Measurements from ENCODE around the gene EXPH5. TPM values are rescaled to one million over a fixed set of nuclear protein-coding genes. Genes with fewer than 3 reads are reported as not detected.

Gene EXPH5
- total RNA-seq, 2 experiments from 2014 or later = 1.4 to 1.8 TPM

DNA sequence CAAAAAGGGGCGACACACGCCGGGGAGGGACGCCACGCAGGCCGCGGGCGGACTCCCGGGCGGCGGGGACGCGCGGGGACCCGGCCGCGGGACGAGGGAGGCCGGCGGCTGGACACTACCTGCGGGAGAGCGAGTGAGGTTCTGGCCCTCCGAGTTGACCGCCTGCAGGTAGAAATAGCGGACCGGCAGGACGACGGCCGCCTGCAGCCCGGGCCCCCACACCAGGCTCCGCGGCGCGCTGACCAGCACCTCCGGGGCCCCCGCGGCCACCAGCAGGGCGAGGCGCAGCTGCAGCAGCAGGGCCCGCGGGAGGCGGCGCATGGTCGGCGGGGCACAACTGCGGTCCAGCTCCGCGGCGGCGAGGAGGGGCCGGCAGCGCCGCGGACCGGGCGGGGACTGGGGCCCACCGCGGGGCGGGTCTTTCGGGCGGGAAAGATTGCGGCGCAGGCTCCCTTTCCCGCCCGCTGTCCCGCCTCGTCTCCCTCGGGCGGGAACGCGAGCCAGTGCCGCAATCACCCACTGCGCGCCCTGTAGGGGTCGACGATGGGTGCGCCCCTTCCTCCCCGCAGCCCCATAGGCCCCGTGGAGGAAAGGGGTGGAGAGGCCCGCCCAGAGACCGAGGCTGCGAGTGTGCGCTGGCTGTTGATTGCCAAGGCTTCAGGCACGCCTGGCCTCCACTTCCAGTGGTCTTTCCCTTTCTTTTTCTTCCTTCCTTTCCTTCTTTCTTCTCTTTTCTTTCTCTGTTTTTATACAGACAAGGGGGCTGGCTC, 95.3 kb downstream of the EXPH5 start, which contains the start of gene POGLUT3:
TSS of gene POGLUT3 (minus strand) at position 339 of the 770 bp plus-strand sequence. CDS start at position 321, 18 bp downstream.
- peak within 1 kb of the TSS; percentile 95 for H3K4me3 Mint-ChIP-seq
- peak within 1 kb of the TSS; percentile 99 for H3K27ac Mint-ChIP-seq
- POLR2A ChIA-PET = interaction anchor here (0.9 to 1.1 kb wide), 2 partner anchors 31 to 276 kb away, joined by 3 to 4 read pairs; partner anchors contain the start of genes ATM, C11orf65 and NPAT
- H3K36me3 Mint-ChIP-seq = peaks cover 3% of the 10 kb centered on the region
- DNase-seq = peak; percentile 54
- H3K9me3 Mint-ChIP-seq = no peaks in the 10 kb centered on the region
- CTCF ChIA-PET = no interaction called here
- H3K27me3 Mint-ChIP-seq = no peaks in the 10 kb centered on the region
- H3K4me1 Mint-ChIP-seq (ENCODE audit: low read depth) = peaks cover 16% of the 10 kb centered on the region
- intact Hi-C loops (cut with micrococcal nuclease) = loop anchor here (5.0 to 10.0 kb wide), 6 partner anchors 127 to 376 kb away; partner anchors contain the start of genes ACAT1 and DDX10

DNA sequence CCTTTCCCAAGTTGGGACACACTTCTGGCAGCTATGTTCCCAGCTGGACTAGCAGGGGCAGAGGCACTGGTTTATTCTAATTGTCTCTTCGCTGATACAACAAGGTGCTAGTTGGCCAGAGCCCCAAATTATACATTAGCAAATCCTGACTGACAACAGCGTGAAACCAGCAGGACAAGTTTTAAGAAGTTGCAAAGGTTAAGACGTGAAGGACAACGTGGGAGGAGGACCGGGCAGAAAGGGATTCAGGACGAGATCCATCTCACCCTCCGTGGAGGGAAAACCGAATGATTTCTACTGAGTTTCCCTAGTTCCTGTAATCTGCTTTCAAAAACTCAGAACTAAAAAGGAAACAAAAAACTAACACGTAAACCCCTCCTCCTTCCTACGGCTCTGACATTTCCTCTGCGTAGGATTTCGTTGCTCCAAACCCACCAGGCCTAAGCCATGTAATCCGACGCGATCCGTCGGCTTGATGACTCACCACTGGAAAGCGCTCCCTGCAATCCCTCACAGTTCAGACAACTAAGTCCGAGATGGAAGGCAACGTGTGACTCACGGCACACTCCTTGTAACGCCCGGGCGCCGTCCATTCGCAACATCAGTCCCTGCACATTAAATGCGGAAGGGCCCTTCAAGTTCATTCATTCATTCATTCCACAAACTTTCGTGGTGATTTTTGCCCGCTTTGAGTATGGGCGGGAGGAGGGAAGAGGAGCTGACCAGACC, 96.1 kb downstream of the EXPH5 start:
- Mint-ChIP-seq H3K36me3 (peaks cover 3% of the 10 kb centered on the region), H3K9me3 (no peaks in the 10 kb centered on the region), H3K27me3 (no peaks in the 10 kb centered on the region), H3K4me3 (peak overlapping the region; percentile 95), H3K4me1 (ENCODE audit: low read depth) (peaks cover 16% of the 10 kb centered on the region), H3K27ac (peak overlapping the region; percentile 99)
- DNase-seq = peak; percentile 87
- ChIA-PET POLR2A (interaction anchor here (0.9 to 1.1 kb wide), 2 partner anchors 30 to 275 kb away, joined by 3 to 4 read pairs; partner anchors contain the start of genes ATM, C11orf65 and NPAT), CTCF (no interaction called here)
- intact Hi-C loops (cut with micrococcal nuclease) = loop anchor here (1.0 to 10.0 kb wide), 9 partner anchors 30 to 375 kb away; partner anchors contain the start of genes ACAT1, ATM, C11orf65 and DDX10

DNA sequence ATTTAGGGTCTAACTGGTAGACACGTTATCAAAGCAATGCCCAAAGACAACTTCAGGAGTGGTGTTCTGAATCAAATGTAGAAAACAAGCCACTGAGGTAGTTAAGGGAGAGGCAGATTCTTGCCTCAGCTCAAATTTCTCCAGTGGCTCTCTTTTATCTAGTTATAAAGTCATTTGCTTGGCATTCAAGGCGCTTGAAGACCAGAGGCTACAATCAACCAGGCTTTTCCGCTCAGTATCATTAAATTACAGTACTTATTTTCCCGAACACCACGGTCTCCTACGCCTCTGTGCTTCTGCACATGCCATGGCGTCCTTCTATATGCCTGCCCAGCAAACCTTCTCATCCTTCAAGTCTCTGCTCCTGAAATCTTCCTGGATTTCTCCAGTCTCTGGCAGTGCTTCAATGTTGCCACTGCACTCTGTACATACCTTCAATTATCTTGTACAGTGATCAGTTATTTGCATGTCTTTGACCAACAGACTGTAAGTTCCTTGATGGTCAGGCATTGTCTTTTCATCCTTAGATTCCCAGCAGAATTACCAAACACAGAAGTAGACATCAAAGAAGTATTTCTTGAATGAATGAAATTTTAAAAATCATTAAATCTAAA, 96.8 kb downstream of the EXPH5 start:
- peak overlapping the region; percentile 99 for H3K27ac Mint-ChIP-seq

DNA sequence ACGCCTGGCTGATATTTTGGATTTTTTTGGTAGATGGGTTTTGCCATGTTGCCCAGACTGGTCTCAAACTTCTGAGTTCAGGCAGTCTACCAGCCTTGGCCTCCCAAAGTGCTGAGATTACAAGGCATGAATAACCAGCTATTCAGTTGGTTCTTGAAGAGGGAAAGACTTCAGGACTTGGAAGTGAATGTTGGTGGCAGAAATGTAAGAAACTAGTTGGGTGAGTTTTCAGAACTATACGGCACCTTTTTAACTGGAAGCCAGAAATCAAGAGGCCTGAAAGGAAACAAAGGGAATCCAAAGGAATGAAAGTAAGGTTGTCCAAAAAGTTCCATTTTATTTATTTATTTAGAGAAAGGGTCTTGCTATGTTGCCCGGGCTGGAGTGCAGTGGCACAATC, 98.2 kb downstream of the EXPH5 start:
- no peaks in the 10 kb centered on the region for H3K27me3 Mint-ChIP-seq
- POLR2A ChIA-PET = no interaction called here
- peaks cover 20% of the 10 kb centered on the region for H3K4me1 Mint-ChIP-seq (ENCODE audit: low read depth)
- no peak overlapping the region for H3K27ac Mint-ChIP-seq
- peaks cover 4% of the 10 kb centered on the region for H3K36me3 Mint-ChIP-seq
- DNase-seq = no peak
- no peak overlapping the region for H3K4me3 Mint-ChIP-seq
- CTCF ChIA-PET = interaction anchor here (1.2 kb wide), 1 partner anchor 10 kb away, joined by 4 read pairs; no protein-coding TSS in a partner anchor
- intact Hi-C loops (cut with micrococcal nuclease) = loop anchor here (5.0 to 10.0 kb wide), 6 partner anchors 129 to 373 kb away; partner anchors contain the start of genes ACAT1 and DDX10
- H3K9me3 Mint-ChIP-seq = no peaks in the 10 kb centered on the region

More for the DNA sequence above, 96.8 kb downstream of the EXPH5 start:
- Mint-ChIP-seq H3K36me3 (peaks cover 3% of the 10 kb centered on the region), H3K4me1 (ENCODE audit: low read depth) (peaks cover 20% of the 10 kb centered on the region), H3K9me3 (no peaks in the 10 kb centered on the region), H3K4me3 (peak overlapping the region; percentile 95), H3K27me3 (no peaks in the 10 kb centered on the region)
- intact Hi-C loops (cut with micrococcal nuclease) = loop anchor here (1.0 to 10.0 kb wide), 9 partner anchors 29 to 374 kb away; partner anchors contain the start of genes ACAT1, ATM, C11orf65 and DDX10
- ChIA-PET CTCF (no interaction called here), POLR2A (no interaction called here)
- DNase-seq = no peak

DNA sequence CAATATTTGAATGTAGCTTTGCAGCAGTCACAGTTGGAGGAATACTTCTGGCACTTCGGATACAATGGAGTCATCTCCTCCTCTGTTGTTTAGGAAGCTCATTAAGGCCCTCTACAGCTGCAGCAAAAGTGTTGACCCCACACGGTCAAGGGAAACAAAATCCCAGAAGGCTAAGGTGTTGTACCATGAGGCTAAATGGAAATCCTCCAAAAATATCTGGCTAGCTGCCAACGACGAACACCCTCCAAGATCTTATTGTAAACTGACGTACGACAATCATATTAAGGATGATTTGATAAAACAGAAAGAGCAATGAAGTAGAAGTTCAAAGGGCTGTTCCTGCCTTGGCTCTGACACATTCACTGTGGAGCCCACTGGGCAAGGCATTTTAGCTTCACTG, 99.4 kb downstream of the EXPH5 start:
- no peak for DNase-seq
- Mint-ChIP-seq H3K36me3 (peaks cover 5% of the 10 kb centered on the region), H3K9me3 (no peaks in the 10 kb centered on the region), H3K27ac (no peak overlapping the region), H3K27me3 (no peaks in the 10 kb centered on the region), H3K4me3 (no peak overlapping the region), H3K4me1 (ENCODE audit: low read depth) (peaks cover 20% of the 10 kb centered on the region)
- ChIA-PET POLR2A (no interaction called here), CTCF (no interaction called here)
- intact Hi-C loops (cut with micrococcal nuclease) = loop anchor here (10.0 kb wide), 3 partner anchors 131 to 241 kb away; partner anchors contain the start of gene DDX10

DNA sequence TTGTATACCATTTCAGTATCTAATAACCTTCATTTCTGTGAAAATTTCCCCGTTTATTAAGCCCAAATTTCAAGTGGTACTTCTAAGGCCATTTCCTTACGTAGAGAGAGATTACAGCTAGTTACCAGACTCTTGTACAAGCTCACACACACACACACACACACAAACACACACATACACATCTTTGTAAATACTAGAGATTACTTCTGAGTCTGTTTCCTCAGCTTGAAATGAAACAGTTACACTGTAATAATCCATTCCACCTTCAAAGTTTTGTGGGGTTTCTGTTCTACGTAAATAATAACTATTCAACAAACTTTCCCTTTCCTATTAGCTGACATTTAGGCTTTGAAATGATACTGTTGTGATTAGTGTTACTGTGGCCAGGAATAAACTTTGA, 101.6 kb downstream of the EXPH5 start:
- POLR2A ChIA-PET = interaction anchor here (1.1 kb wide), 1 partner anchor 270 kb away, joined by 3 read pairs; no protein-coding TSS in a partner anchor

DNA sequence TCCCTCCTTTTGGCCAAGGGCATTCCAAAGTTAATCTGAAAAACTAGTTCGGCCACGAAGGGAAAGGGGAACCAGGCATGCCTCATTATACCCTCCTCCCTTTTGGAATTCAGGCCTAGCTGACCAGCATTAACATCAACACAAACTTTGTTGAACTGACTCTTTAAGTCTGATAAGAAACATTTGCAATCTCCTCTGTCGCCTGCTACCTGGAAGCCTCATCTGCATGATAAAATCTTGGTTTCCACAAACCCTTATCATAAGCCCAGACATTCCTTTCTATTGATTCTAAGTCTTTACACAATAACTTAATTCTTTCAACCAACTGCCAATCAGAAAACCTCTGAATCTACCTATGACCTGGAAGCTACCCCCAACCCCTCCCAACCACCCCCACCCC, 106.7 kb downstream of the EXPH5 start:
- intact Hi-C loops (cut with micrococcal nuclease) = no loop called here
- ChIA-PET POLR2A (no interaction called here), CTCF (no interaction called here)
- DNase-seq = no peak
- Mint-ChIP-seq H3K27ac (no peak overlapping the region), H3K36me3 (peaks cover 26% of the 10 kb centered on the region), H3K27me3 (no peaks in the 10 kb centered on the region), H3K4me3 (no peak overlapping the region), H3K4me1 (ENCODE audit: low read depth) (peaks cover under 1% of the 10 kb centered on the region), H3K9me3 (no peaks in the 10 kb centered on the region)

More for the DNA sequence above, 101.6 kb downstream of the EXPH5 start:
- intact Hi-C loops (cut with micrococcal nuclease) = loop anchor here (10.0 kb wide), 3 partner anchors 133 to 243 kb away; partner anchors contain the start of gene DDX10
- Mint-ChIP-seq H3K4me1 (ENCODE audit: low read depth) (peaks cover 11% of the 10 kb centered on the region), H3K4me3 (no peak overlapping the region), H3K9me3 (no peaks in the 10 kb centered on the region), H3K36me3 (peaks cover 8% of the 10 kb centered on the region), H3K27ac (no peak overlapping the region), H3K27me3 (no peaks in the 10 kb centered on the region)
- CTCF ChIA-PET = interaction anchor here (0.5 kb wide), 1 partner anchor 91 kb away, joined by 6 read pairs; no protein-coding TSS in a partner anchor
- no peak for DNase-seq

DNA sequence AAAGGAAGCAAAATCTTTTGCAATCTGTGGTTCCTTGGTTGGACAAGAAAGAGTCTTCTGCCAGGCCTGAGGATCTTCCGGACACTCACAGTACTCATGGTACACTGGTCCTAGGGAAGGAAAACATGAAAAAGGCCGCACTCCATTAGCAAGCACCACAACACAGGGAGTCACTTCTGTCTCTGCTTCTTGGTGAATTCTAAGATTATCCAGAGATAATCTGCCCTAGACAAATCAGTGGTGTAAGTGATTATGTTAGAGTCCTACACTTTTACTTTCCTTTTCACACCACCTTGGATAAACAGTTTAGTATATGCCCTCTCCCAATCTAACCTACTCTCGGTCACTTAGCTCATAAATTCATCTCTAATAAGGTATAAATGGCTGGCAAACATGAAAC, 107.2 kb downstream of the EXPH5 start:
- CTCF ChIA-PET = no interaction called here
- Mint-ChIP-seq H3K4me3 (no peak overlapping the region), H3K36me3 (peaks cover 26% of the 10 kb centered on the region), H3K27me3 (no peaks in the 10 kb centered on the region), H3K4me1 (ENCODE audit: low read depth) (no peaks in the 10 kb centered on the region), H3K27ac (no peak overlapping the region), H3K9me3 (no peaks in the 10 kb centered on the region)
- DNase-seq = no peak
- intact Hi-C loops (cut with micrococcal nuclease) = no loop called here
- POLR2A ChIA-PET = no interaction called here

DNA sequence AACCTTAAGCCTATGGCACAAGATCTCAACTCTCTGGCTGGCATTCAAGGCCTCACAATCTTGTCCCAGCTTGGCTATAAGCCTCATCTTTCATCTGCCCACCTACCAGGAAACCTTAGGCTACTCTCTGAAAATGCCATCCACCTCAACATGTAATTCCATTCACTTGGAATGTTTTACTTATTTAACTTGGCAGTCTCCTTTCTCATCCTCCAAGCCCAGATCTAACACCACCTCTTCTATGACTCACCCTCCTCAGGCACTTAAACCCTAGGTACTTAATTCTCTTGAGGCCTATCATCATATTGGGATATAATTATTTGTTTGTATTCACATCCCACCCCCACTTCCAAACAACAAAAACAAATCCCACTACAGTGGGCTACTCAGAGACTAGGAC, 110.4 kb downstream of the EXPH5 start:
- Mint-ChIP-seq H3K9me3 (no peaks in the 10 kb centered on the region), H3K4me3 (no peak overlapping the region)

DNA sequence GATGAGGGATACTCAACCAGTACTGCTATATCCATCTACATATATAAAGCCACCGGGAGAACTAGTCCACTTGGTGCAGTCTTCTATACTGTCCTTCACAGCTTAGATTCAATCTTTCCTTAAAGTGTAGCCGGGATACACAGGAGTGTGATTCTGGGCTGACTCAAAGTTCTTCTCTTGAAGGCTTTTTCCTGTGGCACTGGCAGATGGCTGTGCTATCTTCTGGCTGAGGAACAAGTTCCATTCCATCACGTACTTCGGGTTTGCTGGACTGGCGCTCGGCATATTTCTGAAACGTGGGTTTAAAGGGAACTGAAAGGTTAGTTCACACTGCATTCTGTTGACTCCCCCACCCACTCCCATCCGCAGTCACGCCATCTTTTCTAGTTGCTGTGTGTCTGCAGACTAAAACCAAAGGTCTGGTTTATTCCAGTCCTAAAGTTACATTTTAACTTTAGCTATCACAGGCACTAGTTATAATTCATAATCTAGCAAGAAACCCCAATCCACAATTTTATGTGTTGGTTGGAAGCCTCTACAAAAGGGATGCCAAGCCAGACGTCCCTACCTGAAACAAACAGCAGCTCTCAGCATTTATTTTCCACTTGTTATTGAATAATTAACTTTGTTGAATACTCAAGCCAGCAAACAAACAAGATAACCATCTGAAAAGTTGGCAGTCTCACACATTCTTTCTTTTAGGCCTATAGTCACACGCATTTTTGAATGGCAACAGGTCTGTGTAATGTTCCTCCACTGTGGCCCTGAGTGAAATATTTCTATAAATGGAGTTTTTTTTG, 118.7 kb downstream of the EXPH5 start:
- Mint-ChIP-seq H3K9me3 (no peaks in the 10 kb centered on the region), H3K4me1 (ENCODE audit: low read depth) (no peaks in the 10 kb centered on the region), H3K36me3 (peaks cover 3% of the 10 kb centered on the region), H3K27me3 (no peaks in the 10 kb centered on the region), H3K27ac (no peak overlapping the region), H3K4me3 (no peak overlapping the region)
- no peak for DNase-seq
- ChIA-PET POLR2A (interaction anchor here (0.6 to 0.7 kb wide), 2 partner anchors 73 to 145 kb away, joined by 5 to 6 read pairs; no protein-coding TSS in a partner anchor), CTCF (no interaction called here)
- intact Hi-C loops (cut with micrococcal nuclease) = no loop called here

More for the DNA sequence above, 110.4 kb downstream of the EXPH5 start:
- ChIA-PET POLR2A (no interaction called here), CTCF (no interaction called here)
- intact Hi-C loops (cut with micrococcal nuclease) = no loop called here
- H3K27ac Mint-ChIP-seq = no peak overlapping the region
- H3K36me3 Mint-ChIP-seq = peaks cover 25% of the 10 kb centered on the region
- no peaks in the 10 kb centered on the region for H3K27me3 Mint-ChIP-seq
- DNase-seq = no peak
- no peaks in the 10 kb centered on the region for H3K4me1 Mint-ChIP-seq (ENCODE audit: low read depth)

DNA sequence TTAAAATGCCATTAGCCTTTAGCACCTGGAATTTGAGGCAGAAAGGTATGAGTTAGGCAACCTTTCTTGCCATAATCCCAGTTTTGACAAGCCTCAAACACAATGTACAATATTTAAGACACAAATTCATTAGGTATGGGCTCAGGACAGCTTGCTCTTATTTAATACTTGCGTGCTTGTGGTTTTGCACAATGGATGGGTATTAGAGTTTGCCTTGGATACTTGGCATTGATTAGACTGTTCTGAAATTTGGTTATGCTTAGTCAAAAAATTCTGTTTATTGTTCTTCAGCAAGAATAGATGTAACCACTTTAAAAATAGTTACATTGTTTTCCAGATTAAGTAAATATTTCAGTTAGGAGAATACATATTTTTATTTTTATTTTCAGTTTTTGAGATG, 120.9 kb downstream of the EXPH5 start:
- Mint-ChIP-seq H3K36me3 (peaks cover 3% of the 10 kb centered on the region), H3K9me3 (no peaks in the 10 kb centered on the region), H3K27ac (no peak overlapping the region), H3K4me3 (no peak overlapping the region), H3K4me1 (ENCODE audit: low read depth) (no peaks in the 10 kb centered on the region), H3K27me3 (no peaks in the 10 kb centered on the region)
- intact Hi-C loops (cut with micrococcal nuclease) = no loop called here
- POLR2A ChIA-PET = no interaction called here
- CTCF ChIA-PET = no interaction called here
- DNase-seq = no peak
